T-helper 1 cell (primary cell): Measurements from ENCODE around the gene FOXP1.
A peak's percentile ranks its signal among the peaks of the same experiment; 100 is the strongest.

Experiments
- DNase-seq, 5 donors: peaks; one replicate each; pipeline ENCODE4 v3.0.0-alpha.2; 2012 to 2020

FOXP1 gene

GRCh38 chr3:71088019-71088708, 495.4 kb downstream of the FOXP1 start:
- no peak for DNase-seq

GRCh38 chr3:71087143-71088018, 496.1 kb downstream of the FOXP1 start:
- peak; percentile 13 to 79 (median 36) for DNase-seq

- no peak for DNase-seq
These were observed 496.8 kb downstream of the FOXP1 start for GRCh38 chr3:71086777-71087142.

- DNase-seq = no peak
These were observed 499.8 kb downstream of the FOXP1 start for GRCh38 chr3:71083726-71084131.

GRCh38 chr3:71082833-71083232, 500.7 kb downstream of the FOXP1 start:
- DNase-seq = no peak

GRCh38 chr3:71080517-71081083, 502.9 kb downstream of the FOXP1 start:
- peak in 1 of 5 donors; percentile 18 for DNase-seq

- no peak for DNase-seq
These were observed 504.6 kb downstream of the FOXP1 start for GRCh38 chr3:71078723-71079525.

GRCh38 chr3:71078199-71078598, 505.3 kb downstream of the FOXP1 start:
- DNase-seq = no peak

GRCh38 chr3:71077070-71077469, 506.5 kb downstream of the FOXP1 start:
- no peak for DNase-seq

- no peak for DNase-seq
These were observed 507.0 kb downstream of the FOXP1 start for GRCh38 chr3:71076361-71077002.

GRCh38 chr3:71075494-71075893, 508.0 kb downstream of the FOXP1 start:
- DNase-seq = no peak

- DNase-seq = no peak
These were observed 509.1 kb downstream of the FOXP1 start for GRCh38 chr3:71074423-71074822.

- no peak for DNase-seq
These were observed 510.5 kb downstream of the FOXP1 start for GRCh38 chr3:71072986-71073385.

- DNase-seq = no peak
These were observed 511.2 kb downstream of the FOXP1 start for GRCh38 chr3:71072287-71072686.

GRCh38 chr3:71070497-71071463, 512.7 kb downstream of the FOXP1 start:
- DNase-seq = no peak

GRCh38 chr3:71069797-71070196, 513.7 kb downstream of the FOXP1 start:
- DNase-seq = peak; percentile 25 to 63 (median 50)

- DNase-seq = peak in 1 of 5 donors; percentile 51
These were observed 515.4 kb downstream of the FOXP1 start for GRCh38 chr3:71067977-71068654.

- DNase-seq = peak in 3 of 5 donors; percentile 38 to 48 (median 44)
These were observed 516.7 kb downstream of the FOXP1 start for GRCh38 chr3:71066849-71067261.

- peak in 3 of 5 donors; percentile 22 to 60 (median 43) for DNase-seq
These were observed 517.2 kb downstream of the FOXP1 start for GRCh38 chr3:71066356-71066755.

GRCh38 chr3:71065764-71066013, 517.8 kb downstream of the FOXP1 start:
- DNase-seq = no peak
